Activated naive CD8-positive, alpha-beta T cell treated with anti-CD3 and anti-CD28 coated beads for 36 hours (primary cell): Measurements from ENCODE around the gene PTGDS. TPM values are rescaled to one million over a fixed set of nuclear protein-coding genes. Genes with fewer than 3 reads are reported as not detected.
A peak's percentile ranks its signal among the peaks of the same experiment; 100 is the strongest.

ENCODE experiments used
- DNase-seq: peaks from one replicate; pipeline ENCODE4 v3.0.0; 2021
- H3K27ac Mint-ChIP-seq: one replicate; pipeline ENCODE4 v1.8.0; 2022; ENCODE audit warnings: mild to moderate bottlenecking, moderate library complexity, mixed read lengths
- H3K27me3 Mint-ChIP-seq: one replicate; pipeline ENCODE4 v1.8.0; 2022; ENCODE audit warnings: mild to moderate bottlenecking, mixed read lengths
- H3K36me3 Mint-ChIP-seq: one replicate; pipeline ENCODE4 v1.8.0; 2021; ENCODE audit warnings: mild to moderate bottlenecking, mixed read lengths
- H3K4me1 Mint-ChIP-seq: one replicate; pipeline ENCODE4 v1.8.0; 2021; ENCODE audit warnings: mixed read lengths
- H3K4me3 Mint-ChIP-seq: one replicate; pipeline ENCODE4 v1.8.0; 2022; ENCODE audit warnings: mild to moderate bottlenecking, moderate library complexity, mixed read lengths
- H3K9me3 Mint-ChIP-seq: one replicate; pipeline ENCODE4 v1.8.0; 2022; ENCODE audit warnings: mixed read lengths
- total RNA-seq, 2 experiments: library from RNA; stranded (reverse); gene quantifications; one replicate each; pipeline ENCODE4 v1.2.3, GENCODE V29; 2021

The PTGDS gene
- total RNA-seq, 2 experiments from 2014 or later = not detected

- Mint-ChIP-seq H3K4me1 (peaks cover 3% of the 10 kb centered on the region), H3K27me3 (no peaks in the 10 kb centered on the region), H3K4me3 (peak overlapping the region; percentile 81), H3K27ac (peak overlapping the region; percentile 82), H3K9me3 (no peaks in the 10 kb centered on the region), H3K36me3 (peaks cover 12% of the 10 kb centered on the region)
- peak; percentile 61 for DNase-seq
These were observed 33.8 kb upstream of the PTGDS start for GRCh38 chr9:136943291-136944211.

GRCh38 chr9:136944212-136944518 is 33.1 kb upstream of the PTGDS start:
- no peaks in the 10 kb centered on the region for H3K27me3 Mint-ChIP-seq
- no peak overlapping the region for H3K27ac Mint-ChIP-seq
- H3K9me3 Mint-ChIP-seq = no peaks in the 10 kb centered on the region
- peak overlapping the region; percentile 81 for H3K4me3 Mint-ChIP-seq
- H3K4me1 Mint-ChIP-seq = peaks cover 6% of the 10 kb centered on the region
- DNase-seq = no peak
- H3K36me3 Mint-ChIP-seq = peaks cover 8% of the 10 kb centered on the region

DNA sequence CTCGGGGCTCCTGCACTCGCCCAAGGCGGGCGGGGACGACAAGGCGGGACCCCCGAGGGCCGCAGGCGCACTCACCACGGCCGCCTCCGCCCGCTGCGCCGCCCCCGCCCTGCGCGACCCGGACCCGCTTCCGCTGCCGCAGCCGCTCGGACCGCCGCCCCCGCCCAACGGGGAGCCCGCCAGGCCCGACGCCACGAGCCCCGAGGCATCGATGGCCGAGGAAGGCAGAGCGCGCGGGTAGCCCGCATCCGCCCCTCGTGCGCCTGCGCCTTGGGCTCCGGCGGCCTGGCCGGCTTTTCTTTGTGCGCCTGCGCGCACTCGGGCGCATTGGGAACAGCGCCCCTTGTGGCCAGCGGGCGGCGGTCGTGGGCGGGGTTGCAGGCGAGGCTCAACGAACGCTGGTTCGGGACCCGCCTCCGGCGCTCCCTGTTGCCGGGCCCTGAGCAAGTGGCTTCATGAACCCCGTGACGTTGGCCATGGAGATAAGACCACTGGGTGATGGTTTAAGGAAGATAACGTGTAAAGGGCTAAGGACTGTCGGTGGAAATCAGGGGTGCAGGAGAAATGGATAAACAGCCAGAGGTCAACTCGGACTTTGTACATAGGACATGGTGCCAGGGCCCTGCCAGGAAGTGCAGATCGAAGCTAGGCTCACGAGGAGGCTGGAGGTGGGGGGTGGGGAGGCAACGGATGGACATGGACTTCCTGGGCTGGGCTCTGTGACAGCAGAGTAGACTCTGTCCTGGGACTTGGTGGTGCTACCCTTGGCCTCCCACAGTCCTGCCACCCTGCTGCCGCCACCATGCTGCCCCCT is 32.6 kb upstream of the PTGDS start, which contains the start of the genes C8G and FBXW5:
Gene C8G (plus strand): TSS at position 725 of the 814 bp plus-strand sequence. CDS start 78 bp downstream, at position 803.
Gene FBXW5 (minus strand): TSS at position 220 of the 814 bp plus-strand sequence. CDS start 655 bp downstream, outside the sequence.
- Mint-ChIP-seq H3K27ac (peak within 1 kb of the TSS; percentile 82), H3K4me1 (peaks cover 6% of the 10 kb centered on the region), H3K4me3 (peak within 1 kb of the TSS; percentile 81), H3K36me3 (peaks cover 5% of the 10 kb centered on the region), H3K27me3 (no peaks in the 10 kb centered on the region), H3K9me3 (no peaks in the 10 kb centered on the region)
- DNase-seq = peak; percentile 98

- no peak overlapping the region for H3K27ac Mint-ChIP-seq
- H3K4me1 Mint-ChIP-seq = peaks cover 6% of the 10 kb centered on the region
- H3K27me3 Mint-ChIP-seq = no peaks in the 10 kb centered on the region
- H3K4me3 Mint-ChIP-seq = no peak overlapping the region
- no peaks in the 10 kb centered on the region for H3K9me3 Mint-ChIP-seq
- no peak for DNase-seq
- peaks cover 5% of the 10 kb centered on the region for H3K36me3 Mint-ChIP-seq
These were observed 31.7 kb upstream of the PTGDS start for GRCh38 chr9:136945333-136946227.

- no peak for DNase-seq
- Mint-ChIP-seq H3K27ac (no peak overlapping the region), H3K4me3 (no peak overlapping the region), H3K9me3 (no peaks in the 10 kb centered on the region), H3K4me1 (peaks cover 6% of the 10 kb centered on the region), H3K36me3 (peaks cover 2% of the 10 kb centered on the region), H3K27me3 (no peaks in the 10 kb centered on the region)
These were observed 30.9 kb upstream of the PTGDS start for GRCh38 chr9:136946228-136947027.

DNA sequence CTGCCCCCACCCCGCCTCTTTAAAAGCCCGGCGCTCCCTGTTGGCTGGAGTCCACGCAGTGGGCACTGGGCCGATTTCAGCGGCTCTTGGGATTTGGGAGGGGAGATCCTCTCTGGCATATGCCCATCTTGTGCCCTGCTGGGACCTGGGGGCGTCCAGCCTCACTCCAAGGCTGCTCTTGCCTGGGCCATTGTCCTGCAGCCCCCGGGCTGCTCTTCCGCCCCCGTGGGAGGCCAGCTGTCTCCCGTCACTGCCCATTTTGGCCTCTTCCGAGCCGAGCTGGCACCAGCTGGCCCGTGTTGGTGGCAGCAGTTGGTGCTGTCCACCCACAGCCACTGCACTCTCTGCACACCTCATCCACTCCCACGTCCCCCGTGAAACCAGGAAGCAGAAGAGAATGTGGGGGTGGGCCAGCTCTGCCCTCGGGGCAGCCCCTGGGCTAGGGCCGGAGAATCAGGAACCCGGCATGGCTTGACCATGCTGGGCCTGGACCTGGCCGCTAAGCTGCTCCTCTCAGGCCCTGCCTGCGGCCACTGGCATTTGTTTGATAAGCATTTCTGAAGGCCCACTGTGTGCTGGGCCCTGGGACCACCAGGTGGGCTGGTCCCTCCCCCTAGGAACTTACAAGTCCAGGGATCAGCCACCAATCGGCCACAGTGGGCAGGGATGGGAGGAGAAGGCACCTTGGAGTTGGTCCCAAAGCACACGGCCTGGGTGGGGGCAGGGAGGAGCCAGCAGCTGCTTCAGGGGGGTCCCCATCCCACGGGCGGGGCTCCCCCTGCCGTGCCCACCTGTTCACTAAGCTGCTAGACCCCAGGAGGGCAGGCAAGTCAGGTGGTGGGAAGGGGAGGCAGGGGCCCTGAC is 30.0 kb upstream of the PTGDS start:
- peaks cover 6% of the 10 kb centered on the region for H3K4me1 Mint-ChIP-seq
- no peaks in the 10 kb centered on the region for H3K9me3 Mint-ChIP-seq
- no peak overlapping the region for H3K27ac Mint-ChIP-seq
- no peak overlapping the region for H3K4me3 Mint-ChIP-seq
- no peaks in the 10 kb centered on the region for H3K36me3 Mint-ChIP-seq
- DNase-seq = no peak
- H3K27me3 Mint-ChIP-seq = no peaks in the 10 kb centered on the region

DNA sequence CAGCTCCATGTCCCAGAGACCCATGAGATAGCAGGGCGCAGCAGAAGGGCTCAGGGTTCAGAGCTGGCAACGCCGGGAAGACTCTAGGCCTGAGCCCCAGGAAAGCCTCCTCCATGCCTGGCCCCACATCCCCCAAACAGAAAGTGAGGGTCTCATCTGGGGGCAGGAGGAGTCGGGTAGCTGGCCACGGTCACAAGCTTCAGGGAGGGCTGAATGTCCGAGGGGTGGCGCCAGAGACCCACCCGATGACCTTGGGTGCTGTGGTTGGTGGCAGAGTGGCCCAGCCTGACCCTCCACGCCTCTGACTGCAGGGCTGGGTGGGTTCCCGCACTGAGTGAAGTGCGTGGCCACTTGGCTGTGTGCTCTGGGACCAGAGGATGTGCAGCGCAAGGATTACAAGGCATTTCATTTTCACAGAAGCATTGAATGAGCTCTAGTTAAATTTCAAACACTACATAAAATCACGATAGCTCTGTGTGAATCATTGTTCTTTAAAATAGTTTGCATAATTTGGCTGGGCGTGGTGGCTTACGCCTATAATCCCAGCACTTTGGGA is 29.3 kb upstream of the PTGDS start:
- Mint-ChIP-seq H3K4me3 (peak overlapping the region; percentile 22), H3K27me3 (no peaks in the 10 kb centered on the region), H3K36me3 (no peaks in the 10 kb centered on the region), H3K27ac (no peak overlapping the region), H3K4me1 (peaks cover 6% of the 10 kb centered on the region), H3K9me3 (no peaks in the 10 kb centered on the region)
- no peak for DNase-seq

GRCh38 chr9:136949239-136949816 is 28.0 kb upstream of the PTGDS start:
- H3K27ac Mint-ChIP-seq = peak overlapping the region; percentile 82
- H3K4me1 Mint-ChIP-seq = peaks cover 6% of the 10 kb centered on the region
- DNase-seq = no peak
- H3K9me3 Mint-ChIP-seq = no peaks in the 10 kb centered on the region
- no peaks in the 10 kb centered on the region for H3K27me3 Mint-ChIP-seq
- H3K4me3 Mint-ChIP-seq = peak overlapping the region; percentile 84
- no peaks in the 10 kb centered on the region for H3K36me3 Mint-ChIP-seq

DNA sequence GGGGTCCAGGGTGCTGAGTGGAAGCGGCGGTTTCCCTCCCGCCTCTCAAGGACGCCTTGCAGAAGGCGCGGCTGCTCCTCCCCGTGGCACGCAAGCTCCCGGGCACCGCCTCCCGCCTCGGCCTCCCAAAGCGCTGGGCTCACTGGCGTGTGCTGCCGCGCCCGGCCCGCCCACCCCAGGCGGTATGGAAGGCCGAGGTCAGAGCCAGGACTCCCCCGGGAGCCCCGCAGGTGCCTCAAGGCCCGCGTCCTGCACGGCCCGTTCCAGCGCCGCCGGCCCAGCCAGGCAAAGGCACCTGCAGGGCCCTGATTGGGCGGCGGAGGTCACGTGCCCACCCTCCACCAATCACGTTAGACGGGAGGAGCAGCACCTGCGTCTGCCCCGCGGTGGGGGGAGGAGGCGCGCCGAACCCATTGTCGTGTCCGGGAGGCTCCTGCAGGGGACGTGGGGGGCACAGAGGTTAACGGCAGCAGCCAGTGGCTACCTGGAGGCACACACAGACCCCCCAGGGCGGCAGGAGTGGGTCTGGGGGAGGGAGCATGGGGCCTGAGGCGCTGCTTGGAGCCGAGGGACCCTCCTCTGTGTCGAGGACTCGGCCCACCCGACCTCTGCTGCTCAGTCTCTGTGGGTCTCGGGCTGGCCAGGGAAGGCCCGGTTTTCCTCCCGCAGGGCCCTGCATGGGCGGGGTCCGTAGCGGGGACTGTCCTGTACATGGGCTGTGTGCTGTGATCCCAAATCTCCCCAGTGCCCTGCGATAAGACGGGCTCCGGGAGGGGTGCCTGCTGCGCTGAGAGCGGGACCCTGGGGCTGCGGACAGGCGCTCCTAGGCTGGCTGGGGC is 27.3 kb upstream of the PTGDS start:
- peaks cover 3% of the 10 kb centered on the region for H3K4me1 Mint-ChIP-seq
- no peaks in the 10 kb centered on the region for H3K27me3 Mint-ChIP-seq
- H3K4me3 Mint-ChIP-seq = peak overlapping the region; percentile 84

GRCh38 chr9:136950656-136951276 is 26.5 kb upstream of the PTGDS start:
- Mint-ChIP-seq H3K4me1 (peaks cover 3% of the 10 kb centered on the region), H3K9me3 (no peaks in the 10 kb centered on the region), H3K27me3 (no peaks in the 10 kb centered on the region), H3K27ac (peak overlapping the region; percentile 79), H3K36me3 (no peaks in the 10 kb centered on the region), H3K4me3 (peak overlapping the region; percentile 79)
- DNase-seq = no peak

More for the DNA sequence above, 27.3 kb upstream of the PTGDS start:
- Mint-ChIP-seq H3K9me3 (no peaks in the 10 kb centered on the region), H3K36me3 (no peaks in the 10 kb centered on the region), H3K27ac (peak overlapping the region; percentile 82)
- DNase-seq = peak; percentile 95

DNA sequence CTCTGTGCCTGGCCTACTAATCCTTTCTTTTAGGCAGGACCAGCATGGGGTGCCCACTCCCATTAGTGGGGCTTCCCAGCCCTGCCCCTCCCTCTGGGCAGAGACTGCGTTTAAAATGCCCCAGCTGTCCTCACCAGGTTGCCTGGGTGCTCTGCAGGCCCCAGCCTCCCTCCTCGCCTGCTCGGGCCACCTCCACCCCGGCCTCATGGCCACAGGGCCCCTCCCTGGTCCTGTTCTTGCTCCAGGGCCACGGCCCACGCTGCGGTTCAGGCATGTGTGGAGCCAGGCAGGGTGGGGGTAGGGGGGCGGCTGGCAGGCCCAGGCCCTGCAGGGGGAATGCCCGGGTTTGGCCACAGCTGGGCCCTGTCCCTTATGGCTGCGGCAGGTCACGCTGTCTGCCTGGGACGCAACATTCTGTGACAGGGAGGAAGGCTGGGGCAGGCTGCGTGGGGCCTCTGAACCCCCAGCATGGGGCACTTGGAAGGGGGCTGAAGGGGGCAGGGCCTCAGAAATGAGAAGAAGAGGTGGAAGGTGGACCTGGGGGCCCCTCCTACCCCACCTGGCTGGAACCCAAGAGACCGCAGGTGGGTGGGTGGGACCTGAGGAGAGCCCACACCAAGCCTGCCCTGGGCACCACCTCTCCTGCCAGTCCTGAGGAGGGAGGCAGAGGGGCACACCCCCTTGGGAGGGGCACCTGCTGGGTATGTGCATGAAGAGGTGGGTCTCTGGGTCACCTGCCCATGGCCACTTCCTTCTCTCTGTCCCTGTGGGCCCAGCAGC is 25.6 kb upstream of the PTGDS start, which contains the start of gene LCN12:
Gene LCN12 (plus strand): TSS at position 733 of the 780 bp plus-strand sequence. CDS start 55 bp downstream, outside the sequence.
- H3K27ac Mint-ChIP-seq = no peak within 1 kb of the TSS
- peaks cover 3% of the 10 kb centered on the region for H3K36me3 Mint-ChIP-seq
- H3K4me3 Mint-ChIP-seq = no peak within 1 kb of the TSS
- DNase-seq = no peak
- no peaks in the 10 kb centered on the region for H3K9me3 Mint-ChIP-seq
- no peaks in the 10 kb centered on the region for H3K27me3 Mint-ChIP-seq
- peaks cover 3% of the 10 kb centered on the region for H3K4me1 Mint-ChIP-seq
